Kidney glomerular epithelial cell (primary cell): ENCODE data around the gene CSF2.

ENCODE experiments used
- DNase-seq: peaks from one replicate; lab custom pipeline; 2025; lab: John Stamatoyannopoulos, UW

The CSF2 gene

DNA sequence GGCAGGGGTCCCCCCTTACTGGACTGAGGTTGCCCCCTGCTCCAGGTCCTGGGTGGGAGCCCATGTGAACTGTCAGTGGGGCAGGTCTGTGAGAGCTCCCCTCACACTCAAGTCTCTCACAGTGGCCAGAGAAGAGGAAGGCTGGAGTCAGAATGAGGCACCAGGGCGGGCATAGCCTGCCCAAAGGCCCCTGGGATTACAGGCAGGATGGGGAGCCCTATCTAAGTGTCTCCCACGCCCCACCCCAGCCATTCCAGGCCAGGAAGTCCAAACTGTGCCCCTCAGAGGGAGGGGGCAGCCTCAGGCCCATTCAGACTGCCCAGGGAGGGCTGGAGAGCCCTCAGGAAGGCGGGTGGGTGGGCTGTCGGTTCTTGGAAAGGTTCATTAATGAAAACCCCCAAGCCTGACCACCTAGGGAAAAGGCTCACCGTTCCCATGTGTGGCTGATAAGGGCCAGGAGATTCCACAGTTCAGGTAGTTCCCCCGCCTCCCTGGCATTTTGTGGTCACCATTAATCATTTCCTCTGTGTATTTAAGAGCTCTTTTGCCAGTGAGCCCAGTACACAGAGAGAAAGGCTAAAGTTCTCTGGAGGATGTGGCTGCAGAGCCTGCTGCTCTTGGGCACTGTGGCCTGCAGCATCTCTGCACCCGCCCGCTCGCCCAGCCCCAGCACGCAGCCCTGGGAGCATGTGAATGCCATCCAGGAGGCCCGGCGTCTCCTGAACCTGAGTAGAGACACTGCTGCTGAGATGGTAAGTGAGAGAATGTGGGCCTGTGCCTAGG, at the start of gene CSF2:
Gene CSF2 (plus strand): TSS at position 559 of the 783 bp plus-strand sequence. CDS start 35 bp downstream, at position 594.
- peak; percentile 52 for DNase-seq

DNA sequence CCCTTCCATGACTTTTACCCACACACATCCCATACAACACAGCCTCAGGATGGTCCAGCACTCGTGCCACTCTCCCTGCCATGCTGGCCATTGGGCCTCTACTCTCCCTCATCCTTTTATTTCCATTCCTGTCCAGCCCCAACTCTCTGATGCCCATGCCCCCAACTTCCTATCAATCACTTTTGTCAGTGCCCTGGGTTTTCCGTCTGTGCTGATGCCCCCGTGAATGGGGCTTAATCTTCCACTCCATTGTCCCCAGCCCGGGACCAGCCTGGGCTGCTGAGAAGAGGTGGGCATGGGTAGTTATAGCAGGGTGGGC, 49.5 kb upstream of the CSF2 start:
- DNase-seq, result no peak

DNA sequence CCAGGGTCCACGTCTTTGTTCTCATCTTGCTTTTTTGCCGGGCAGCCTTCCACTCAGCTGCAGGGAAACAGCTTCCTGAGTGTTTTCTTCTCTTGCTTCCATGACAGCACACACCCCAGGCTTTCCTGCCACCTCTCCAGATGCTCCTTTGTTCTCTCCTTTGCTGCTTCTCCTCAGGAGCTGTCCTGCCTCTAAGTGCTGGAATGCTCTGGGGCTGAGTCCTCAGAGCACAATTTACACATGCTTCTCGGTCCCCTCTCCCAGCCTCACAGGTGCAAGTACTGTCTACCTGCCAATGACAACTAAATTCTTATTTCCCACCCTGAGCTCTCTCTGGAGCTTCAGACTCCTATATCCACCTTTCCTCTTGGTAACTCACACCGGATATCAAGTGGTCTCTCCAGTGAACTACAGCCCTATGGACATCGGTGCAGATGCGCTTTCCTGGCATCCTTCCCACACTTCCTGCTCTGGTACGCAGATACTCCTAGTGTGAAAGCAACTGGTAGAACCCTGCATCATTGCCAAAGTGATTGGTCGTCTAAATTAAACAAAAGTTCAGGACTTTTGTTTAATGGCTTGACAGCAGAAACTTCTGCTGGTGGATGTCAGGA, 48.7 kb upstream of the CSF2 start:
- DNase-seq, result no peak

DNA sequence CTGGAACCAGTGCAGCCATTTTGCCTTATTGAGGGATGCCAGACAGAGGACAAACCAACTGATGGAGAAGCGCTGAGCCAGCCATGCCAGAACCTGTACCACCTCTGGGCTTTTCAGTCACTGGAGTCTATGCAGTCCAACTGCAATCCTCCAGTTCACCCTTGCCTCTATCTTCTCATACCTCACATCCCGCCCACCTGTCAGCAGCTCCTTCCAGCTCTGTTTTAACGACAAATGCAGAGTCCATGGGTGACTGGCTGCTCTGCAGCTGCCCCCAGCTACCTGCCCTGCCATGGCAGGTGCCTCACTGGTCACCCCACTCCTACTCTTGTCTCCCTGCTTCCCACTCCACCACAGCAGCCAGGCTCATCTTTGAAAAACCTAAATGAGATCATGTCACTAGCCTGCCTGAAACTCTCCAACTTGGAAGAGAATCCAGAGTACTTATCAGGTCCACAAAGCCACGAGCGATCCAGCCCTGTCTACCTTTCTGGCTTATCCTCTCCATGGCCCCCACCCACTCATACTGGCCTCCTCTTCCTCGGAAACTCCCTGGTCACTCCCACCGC, 48.1 kb upstream of the CSF2 start:
- no peak for DNase-seq

DNA sequence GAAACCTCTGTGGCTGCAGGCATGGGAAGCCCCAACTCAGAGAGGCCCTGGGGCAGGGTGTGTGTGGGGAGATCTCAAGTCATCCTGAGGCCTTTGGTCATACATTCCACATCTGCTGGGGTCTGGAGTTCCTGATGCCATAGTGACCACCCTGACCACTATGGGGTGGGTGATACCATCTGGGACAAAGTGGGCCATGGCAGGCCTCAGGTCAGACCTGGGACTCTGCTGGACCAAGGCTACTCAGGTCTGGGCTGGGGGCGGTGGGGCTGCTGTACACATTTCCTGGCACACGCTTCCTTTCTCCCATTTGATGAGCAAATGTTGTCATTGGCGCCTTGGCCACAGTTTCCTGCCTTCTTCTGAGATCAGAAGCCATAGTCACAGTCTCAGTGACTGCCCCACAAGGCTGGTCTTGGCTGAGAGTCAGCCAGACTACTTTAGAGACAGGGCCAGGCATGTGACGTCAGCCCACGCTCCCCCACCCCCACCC, 47.0 kb upstream of the CSF2 start:
- DNase-seq, result no peak

DNA sequence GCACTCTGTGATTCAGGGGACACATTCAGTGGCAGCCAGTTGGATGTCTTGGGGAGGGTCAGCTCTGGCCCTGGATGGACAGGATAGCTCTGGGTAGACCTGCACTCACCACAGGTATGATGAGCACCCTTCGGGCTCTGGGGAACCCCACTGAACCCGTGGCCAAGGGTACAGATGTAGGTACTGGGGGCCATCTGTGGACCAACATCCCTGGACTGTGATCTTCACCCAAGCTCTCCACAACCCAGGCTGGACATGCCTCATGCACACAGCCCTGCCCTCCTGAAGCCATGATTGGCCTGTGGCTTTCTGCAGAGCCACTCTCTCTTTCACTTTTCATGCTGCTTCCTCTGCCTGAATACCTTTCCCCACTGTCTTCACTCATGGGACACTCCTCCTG, 46.6 kb upstream of the CSF2 start:
- no peak for DNase-seq

DNA sequence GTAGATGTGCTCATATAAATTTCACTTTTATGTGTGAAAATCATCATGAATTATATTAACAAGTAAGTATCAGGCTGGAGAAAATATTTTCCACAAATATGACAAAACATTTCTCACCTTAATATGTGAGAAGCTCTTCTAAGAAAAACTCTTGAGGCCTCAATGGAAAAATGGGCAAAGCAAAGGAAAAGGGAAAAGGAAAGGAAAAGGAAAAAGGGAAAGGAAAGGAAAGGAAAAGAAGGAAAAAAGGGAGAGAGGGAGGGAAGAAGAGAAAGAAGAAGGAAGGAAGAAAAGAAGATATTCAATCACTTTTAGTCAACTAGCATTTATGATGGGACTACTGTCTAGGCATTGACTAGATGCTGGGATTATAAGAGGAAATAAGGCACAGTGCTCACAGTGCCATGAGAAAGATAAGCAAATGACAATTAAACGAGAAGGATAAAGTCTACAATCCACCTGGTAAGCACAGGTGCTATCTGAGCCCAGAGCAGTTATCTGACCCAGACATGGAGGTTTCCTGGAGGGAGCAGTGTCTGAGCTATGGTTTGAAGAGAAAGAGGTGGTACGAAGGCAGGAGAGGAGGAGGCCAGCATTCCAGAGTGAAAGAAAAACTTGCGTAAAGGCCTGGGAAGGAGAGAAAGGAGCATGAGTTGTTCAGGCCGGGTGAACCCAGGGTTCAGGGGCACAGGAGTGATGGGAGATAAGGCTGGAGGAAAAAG, 43.8 kb upstream of the CSF2 start:
- DNase-seq, result no peak

DNA sequence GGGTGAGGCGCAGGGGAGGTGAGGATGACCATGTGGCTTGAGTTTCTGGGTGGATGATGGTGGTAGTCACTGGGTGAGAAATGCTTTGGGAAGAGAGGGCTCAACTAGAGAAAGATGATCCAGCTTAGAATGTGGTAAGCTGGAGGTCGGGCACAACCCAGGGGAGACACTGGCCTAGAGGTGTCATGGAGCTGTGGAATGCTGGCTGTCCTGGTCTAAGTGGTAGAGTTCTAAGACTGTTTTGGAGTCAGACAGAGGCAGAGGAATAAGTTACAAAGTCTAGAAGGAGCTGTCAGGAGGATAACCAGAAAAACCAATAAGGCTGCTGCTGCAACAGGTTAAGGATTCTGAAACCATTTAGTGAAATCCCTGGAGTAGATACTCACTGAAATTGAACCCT, 43.0 kb upstream of the CSF2 start:
- no peak for DNase-seq

DNA sequence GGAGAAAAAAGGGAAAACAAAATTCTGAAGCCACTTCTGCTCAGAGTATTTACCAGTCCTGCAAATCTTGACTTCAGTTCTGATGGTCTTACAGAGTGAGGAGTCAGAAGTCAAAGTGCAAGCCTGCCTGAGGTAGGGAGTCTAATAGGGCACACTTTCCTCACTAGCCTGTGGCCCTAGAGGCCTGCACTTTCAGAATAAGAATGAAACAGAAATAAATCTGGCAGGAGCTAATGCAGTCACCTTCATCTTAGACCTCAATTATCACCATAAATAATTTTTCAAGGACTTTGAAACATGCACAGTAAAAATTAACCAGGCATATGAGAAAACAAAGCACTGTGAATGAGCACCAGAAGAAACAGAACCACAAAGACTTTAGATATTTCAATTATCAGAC, 41.4 kb upstream of the CSF2 start:
- DNase-seq, result no peak

DNA sequence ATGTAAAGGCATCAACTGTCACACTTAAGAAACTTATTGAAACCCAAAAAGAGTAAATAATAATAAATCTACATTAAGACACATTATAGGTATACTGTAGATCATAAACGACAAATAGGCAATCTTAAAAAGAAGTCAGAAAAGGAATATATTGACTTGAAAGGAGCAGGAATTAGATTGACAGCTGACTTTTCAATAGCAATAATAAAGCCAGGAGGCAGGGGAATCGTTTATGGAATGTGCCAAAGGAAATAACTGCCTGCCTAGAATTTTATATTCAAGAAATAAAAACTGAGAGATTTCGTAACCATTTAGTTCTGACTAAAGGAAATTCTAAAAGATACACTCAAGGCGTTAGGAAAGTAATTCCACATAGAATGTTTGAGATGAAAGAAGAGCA, 40.5 kb upstream of the CSF2 start:
- no peak for DNase-seq

DNA sequence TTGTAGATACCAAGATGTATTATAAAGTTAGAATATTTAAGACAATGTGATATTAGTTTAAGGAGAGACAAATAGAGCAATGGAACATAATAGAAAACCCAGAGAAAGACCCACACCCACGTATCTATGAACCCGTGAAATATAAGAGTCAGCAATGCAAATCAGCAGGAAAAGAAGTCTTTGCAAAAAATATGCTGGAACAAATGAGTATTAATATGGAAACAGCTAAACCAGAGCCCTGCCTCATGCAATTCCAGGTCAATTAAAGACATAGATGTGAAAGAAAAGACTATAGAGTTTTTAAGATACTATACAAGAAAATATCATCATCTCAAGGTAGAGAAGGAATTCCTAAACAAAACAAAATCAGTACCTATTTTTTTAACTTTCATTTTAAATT, 36.2 kb upstream of the CSF2 start:
- no peak for DNase-seq

DNA sequence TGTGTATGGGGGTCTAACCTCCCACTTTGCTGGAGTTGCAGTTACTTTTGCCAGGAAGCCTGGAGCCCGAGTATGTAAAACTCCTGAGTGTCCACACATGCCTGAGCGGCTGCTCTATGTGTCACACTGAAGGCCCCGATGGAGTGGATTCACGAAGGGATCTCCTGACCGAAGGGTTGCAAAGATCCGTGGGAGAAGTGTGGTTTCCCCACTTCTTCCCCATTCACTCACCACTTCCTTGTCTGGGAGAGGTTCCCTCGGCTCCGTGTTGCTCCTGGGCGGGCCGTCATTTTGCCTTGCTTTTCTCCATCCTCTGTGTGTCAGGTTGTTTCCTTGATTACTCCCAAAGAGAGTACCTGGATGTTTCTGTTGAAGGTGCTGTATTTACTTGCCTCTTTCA, 29.4 kb upstream of the CSF2 start:
- no peak for DNase-seq

DNA sequence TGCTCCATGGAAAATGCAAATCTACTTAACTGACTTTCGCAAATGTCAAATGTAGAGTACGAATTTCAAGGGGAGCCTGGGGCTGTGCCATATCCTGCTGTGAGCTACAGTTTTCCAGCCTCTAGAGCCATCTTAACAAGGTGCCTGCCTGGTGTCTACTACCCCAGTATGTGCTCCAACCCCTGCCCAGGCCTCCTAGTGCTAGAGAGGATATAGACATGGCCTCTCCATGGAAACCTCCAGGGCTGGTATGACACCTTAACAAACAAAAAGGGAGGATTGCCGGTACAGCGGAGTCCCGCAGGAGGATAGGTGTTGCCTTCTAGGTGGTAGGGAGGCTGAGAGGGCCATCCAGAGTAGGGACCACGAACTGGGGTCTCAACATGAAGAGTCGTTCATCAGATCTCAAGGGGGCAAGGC, 26.7 kb upstream of the CSF2 start:
- no peak for DNase-seq

DNA sequence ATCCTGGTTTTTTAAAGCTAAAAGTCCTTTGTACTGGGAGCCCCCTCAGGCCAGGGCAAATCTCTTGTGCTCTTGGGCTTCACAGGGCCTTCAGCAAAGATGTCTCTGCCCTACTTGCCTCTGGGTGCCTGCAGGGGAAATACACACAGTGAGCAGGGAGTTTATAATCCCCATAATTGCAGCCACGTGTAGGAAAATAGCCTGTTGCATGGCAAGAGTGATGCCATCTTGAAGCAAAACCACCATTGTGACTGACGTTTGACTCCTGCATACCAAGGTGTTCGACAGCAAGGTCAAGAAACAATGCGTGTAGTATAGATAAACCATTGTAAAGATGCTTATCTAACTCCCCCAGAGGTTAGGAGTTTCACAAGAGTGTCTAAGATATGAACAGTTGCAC, 24.5 kb upstream of the CSF2 start:
- no peak for DNase-seq

DNA sequence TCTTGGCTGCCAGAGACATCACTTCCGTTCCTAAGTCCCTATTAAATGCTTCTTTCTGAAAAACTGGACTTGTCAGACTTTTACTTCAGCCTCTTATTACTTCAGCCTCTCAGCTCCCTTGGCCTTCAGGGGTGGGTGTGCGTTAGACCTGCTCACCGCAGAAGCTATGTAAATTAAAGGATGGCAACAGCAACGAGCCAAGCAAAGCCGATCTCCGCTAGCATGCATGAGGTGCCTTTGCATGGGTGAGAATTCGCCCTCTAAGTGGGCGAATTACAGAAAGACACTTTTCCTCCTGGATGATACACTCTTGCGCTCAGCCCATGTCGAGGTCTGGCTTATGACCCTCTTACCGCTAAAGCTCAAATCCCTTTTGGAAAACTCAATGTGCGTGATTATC, 24.0 kb upstream of the CSF2 start:
- DNase-seq, result no peak

DNA sequence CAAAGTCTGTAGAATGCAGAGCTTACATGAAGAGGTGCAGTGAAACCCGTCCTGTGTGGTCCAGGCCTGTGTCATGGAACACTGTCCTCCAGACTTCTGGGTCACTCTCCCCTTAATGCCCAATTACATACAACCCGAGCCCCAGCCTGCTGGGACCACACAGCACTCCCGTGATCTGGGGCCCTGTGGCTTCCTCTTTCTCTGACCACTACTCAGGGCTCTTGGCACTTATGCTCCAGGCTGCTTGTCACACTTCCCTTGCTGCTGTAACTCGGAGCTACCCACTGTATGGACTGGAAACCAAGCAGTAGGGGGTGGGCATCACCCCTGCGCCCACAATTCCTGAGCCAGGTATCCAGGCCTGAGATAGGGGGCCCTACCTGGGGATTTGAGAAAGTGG, 23.5 kb upstream of the CSF2 start:
- no peak for DNase-seq

DNA sequence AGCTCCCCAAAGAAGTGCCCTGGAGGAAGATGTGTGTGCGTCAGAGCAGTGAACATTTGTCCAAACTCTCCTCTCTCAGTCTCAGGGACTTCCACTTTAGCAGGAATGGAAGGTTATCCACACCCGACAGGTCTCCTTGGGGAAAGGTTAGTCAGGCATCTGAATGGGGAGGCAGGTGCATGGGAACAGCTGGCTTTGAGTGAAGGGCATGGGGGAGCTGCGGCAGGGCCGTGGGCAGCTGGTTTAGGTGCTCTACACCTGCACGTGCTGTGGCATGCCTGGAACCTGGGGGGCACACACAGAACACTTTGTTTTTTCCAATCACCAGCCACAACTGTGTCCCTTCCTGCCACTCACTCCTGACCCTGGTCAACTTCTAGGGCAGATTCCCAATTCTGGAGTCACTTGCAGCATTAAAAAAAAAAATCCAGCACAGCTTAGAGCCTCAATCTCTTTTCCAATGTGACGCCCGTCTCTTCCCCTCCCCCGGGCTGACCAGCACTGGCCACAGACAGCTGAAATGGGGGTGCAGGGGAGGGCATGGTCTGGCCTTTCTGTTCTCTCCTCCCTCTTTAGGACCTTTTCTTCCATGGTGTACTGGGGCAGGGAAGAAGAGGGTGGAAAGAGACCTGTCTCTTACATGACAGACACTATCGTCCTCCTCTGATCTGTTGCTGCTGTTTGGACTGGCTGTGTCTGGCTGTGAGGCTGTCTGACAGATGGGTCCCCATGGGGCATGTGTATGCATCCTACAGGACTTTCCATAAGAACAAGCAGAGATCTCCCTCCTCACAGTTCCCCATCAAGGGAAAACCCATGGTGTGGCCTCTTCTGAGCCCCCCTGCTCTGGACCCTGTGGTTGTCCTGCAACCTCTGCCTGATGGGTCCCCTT, 22.7 kb upstream of the CSF2 start:
- DNase-seq, result no peak

DNA sequence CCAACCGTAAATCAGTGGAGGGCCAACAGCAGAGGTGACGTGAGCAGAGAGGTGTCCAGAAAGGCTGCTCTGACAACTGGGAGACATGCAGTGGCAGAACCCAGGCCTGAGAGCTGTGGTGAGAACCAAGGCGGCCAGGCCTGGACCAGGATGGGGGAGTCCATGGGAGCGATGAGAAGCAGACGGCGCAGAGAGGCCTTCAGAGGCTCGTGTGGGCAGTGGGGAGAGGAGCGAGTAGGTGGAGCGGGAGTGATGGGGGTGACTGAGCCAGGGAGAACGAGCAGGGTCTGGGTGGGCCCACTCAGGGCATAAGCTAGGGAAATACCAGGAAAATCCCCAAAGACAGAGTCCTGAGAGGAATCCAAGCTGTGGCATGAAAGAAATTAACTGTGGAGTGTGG, 21.1 kb upstream of the CSF2 start:
- no peak for DNase-seq

DNA sequence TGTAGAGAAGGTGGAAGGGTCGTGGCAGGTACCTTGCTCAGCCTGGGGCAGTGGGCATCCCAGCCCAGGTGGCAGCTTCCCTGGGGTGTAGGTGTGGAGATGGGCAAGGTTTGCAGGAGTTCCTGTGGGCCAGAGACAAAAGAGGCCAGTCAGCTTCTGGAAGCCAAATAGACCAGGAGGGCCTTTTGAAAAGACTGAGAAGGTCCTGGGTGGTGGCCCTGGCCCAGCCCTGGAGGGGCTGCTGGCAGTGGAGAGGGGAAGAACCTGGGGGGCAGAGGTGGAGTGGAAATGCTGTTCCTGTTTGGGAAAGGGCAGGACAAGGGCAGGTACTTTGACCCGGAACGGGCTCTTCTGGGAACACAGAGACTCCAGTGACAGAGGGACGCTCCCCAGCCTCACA, 20.1 kb upstream of the CSF2 start:
- DNase-seq, result no peak

DNA sequence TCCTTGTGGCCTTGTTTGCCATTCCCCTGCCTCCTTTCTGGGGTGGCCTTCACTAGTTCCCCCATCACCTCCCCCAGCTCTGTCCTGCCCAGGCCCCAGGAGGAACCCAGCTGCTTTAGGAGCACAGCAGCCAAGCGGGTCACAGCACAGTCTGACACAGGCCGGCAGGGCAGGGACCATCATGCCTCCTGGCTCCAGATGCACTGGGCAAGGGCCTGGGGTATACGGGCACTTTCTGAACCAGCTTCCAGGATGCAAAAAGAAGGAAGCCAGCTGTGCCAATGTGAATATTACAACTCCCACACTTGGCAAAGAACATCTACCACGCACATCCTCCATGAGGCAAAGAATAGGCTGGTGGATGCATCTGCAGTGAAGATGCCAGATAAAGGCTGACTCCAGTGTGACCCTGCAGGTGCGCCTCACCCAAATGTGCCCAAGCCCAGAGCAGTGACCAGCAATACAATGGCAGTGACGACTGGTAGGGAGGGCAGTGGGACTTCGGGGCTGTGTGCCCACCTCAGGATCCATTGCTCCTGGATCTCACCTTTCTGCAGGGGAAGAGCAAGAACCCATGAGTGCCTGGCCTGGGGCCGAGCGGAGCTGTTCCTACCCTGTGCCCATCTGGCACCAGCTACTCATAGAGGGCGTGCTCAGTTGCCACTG, 19.4 kb upstream of the CSF2 start:
- no peak for DNase-seq

DNA sequence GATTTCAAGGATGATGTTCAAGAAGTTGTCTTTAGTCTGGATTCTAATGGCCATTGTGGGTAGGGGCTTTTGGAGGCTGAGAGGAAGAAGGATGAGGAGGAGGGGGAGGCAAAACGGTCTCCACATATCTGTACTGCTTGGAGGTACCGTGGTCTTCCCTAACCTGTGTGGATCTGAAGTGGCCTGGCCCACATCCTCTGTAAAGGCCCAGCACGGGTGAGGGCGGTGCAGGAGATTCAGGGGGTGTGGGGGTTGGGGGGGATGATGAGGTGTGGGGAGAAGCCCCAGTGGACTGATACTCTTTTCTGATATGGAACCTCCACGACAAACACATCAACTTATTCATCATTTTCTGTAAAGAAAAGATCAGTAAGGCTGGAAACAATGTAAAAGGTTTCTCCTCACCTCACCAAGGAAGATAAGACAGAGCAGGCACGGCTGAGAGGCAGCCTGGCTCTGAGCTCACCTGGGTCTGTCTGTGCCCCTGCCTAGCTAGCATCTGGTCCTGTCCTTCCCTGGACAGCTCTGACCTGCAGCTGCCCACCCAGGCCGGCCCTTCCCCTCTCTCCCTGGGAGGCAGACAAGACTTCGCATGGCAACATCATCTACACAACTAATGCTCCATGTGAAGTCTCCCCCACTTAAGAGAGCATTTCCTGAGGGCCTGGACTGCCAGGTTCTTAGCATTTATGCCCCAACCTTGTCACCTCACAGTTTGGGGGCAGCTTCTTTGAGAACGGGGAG, 18.7 kb upstream of the CSF2 start:
- no peak for DNase-seq
